HEK293 (cell line): ENCODE data around the gene NCSTN.
A peak's percentile ranks its signal among the peaks of the same experiment; 100 is the strongest.

ENCODE experiments used
- CTCF ChIA-PET: fragments of 350-600 bp; formaldehyde crosslinking; extraction: SDS; loops from one replicate; lab custom pipeline; 2021; ENCODE audit warnings: antibody characterized with exemption; lab: Yijun Ruan, JAX
- POLR2A ChIA-PET: fragments of 300-600 bp; formaldehyde crosslinking; extraction: SDS; loops from one replicate; lab custom pipeline; 2020; ENCODE audit warnings: antibody characterized with exemption, inconsistent platforms; lab: Yijun Ruan, JAX
- H3K27ac ChIP-seq: fragments of 200-500 bp; sonication (Bioruptor generic); 2 replicates; pipeline ENCODE4 v1.5.1; 2014; ENCODE audit warnings: low read depth, low read length, control low read depth, inconsistent platforms; ENCODE audit errors: extremely low read depth
- H3K36me3 ChIP-seq, 2 experiments: fragments of 200-500 bp in 1 of 2; sonication (Bioruptor generic) in 1 of 2; 1 replicate in 1 of 2; 2 replicates in 1 of 2; pipeline ENCODE4 v1.5.1; 2014 to 2017; ENCODE audit warnings: inconsistent platforms in 2 of 2, low read length in 2 of 2; ENCODE audit not compliant: control insufficient read depth in 2 of 2, insufficient read depth in 1 of 2
- H3K4me1 ChIP-seq: fragments of 200-500 bp; sonication (Bioruptor generic); 2 replicates; pipeline ENCODE4 v1.5.1; 2014; ENCODE audit warnings: mild to moderate bottlenecking, low read length, inconsistent platforms; ENCODE audit not compliant: control insufficient read depth, insufficient read depth
- H3K4me3 ChIP-seq: 2 replicates; pipeline ENCODE4 v1.5.1; 2011; ENCODE audit warnings: low read depth, mild to moderate bottlenecking, control low read depth, low read length, moderate library complexity
- H3K9me3 ChIP-seq: fragments of 200-500 bp; sonication (Bioruptor generic); 2 replicates; pipeline ENCODE4 v1.5.1; 2014; ENCODE audit warnings: low read depth, low read length, inconsistent platforms; ENCODE audit not compliant: control insufficient read depth, insufficient read depth
- ELK4 ChIP-seq: IDR thresholded peaks from 2 replicates; pipeline ENCODE4 v1.6.1; 2011; ENCODE audit warnings: mild to moderate bottlenecking, low read depth, low read length, borderline replicate concordance
- KLF1 ChIP-seq: fragments of 450-650 bp; formaldehyde crosslinking; IDR thresholded peaks from 2 replicates; pipeline ENCODE4 v1.5.1; 2016; ENCODE audit warnings: missing biosample characterization, missing genetic modification characterization
- MYNN ChIP-seq: fragments of 450-650 bp; formaldehyde crosslinking; IDR thresholded peaks from 2 replicates; pipeline ENCODE4 v1.5.1; 2016; ENCODE audit warnings: missing biosample characterization, missing genetic modification characterization, borderline replicate concordance
- PRDM6 ChIP-seq: fragments of 450-650 bp; formaldehyde crosslinking; IDR thresholded peaks from 2 replicates; pipeline ENCODE4 v1.5.1; 2017; ENCODE audit warnings: missing biosample characterization, missing genetic modification characterization
- SP2 ChIP-seq: fragments of 450-650 bp; formaldehyde crosslinking; IDR thresholded peaks from 2 replicates; pipeline ENCODE4 v1.5.1; 2016; ENCODE audit warnings: missing biosample characterization, missing genetic modification characterization
- ZNF146 ChIP-seq: fragments of 450-650 bp; formaldehyde crosslinking; IDR thresholded peaks from 2 replicates; pipeline ENCODE4 v1.5.1; 2016; ENCODE audit warnings: missing biosample characterization, missing genetic modification characterization
- ZNF155 ChIP-seq: fragments of 450-650 bp; formaldehyde crosslinking; IDR thresholded peaks from 2 replicates; pipeline ENCODE4 v1.5.1; 2016; ENCODE audit warnings: missing biosample characterization, missing genetic modification characterization
- ZNF169 ChIP-seq: fragments of 450-650 bp; formaldehyde crosslinking; IDR thresholded peaks from 2 replicates; pipeline ENCODE4 v1.5.1; 2016; ENCODE audit warnings: missing biosample characterization, missing genetic modification characterization
- ZNF175 ChIP-seq: fragments of 450-650 bp; formaldehyde crosslinking; IDR thresholded peaks from 2 replicates; pipeline ENCODE4 v1.5.1; 2016; ENCODE audit warnings: missing biosample characterization, missing genetic modification characterization
- ZNF184 ChIP-seq: fragments of 450-650 bp; IDR thresholded peaks from 2 replicates; pipeline ENCODE4 v1.5.1; 2018; ENCODE audit warnings: missing biosample characterization, mild to moderate bottlenecking, missing genetic modification characterization
- ZNF324 ChIP-seq: fragments of 450-650 bp; formaldehyde crosslinking; IDR thresholded peaks from 2 replicates; pipeline ENCODE4 v1.5.1; 2016; ENCODE audit warnings: missing biosample characterization, missing genetic modification characterization
- ZNF391 ChIP-seq: fragments of 450-650 bp; formaldehyde crosslinking; IDR thresholded peaks from 2 replicates; pipeline ENCODE4 v1.5.1; 2016; ENCODE audit warnings: low read depth, missing biosample characterization, missing genetic modification characterization, borderline replicate concordance
- ZNF416 ChIP-seq: fragments of 450-650 bp; formaldehyde crosslinking; IDR thresholded peaks from 2 replicates; pipeline ENCODE4 v1.5.1; 2016; ENCODE audit warnings: missing biosample characterization, missing genetic modification characterization
- ZNF510 ChIP-seq: fragments of 450-650 bp; formaldehyde crosslinking; IDR thresholded peaks from 2 replicates; pipeline ENCODE4 v1.5.1; 2018; ENCODE audit warnings: mild to moderate bottlenecking, missing genetic modification characterization, missing biosample characterization; ENCODE audit not compliant: insufficient replicate concordance
- ZNF514 ChIP-seq: fragments of 450-650 bp; formaldehyde crosslinking; IDR thresholded peaks from 2 replicates; pipeline ENCODE4 v1.5.1; 2016; ENCODE audit warnings: missing biosample characterization, missing genetic modification characterization
- ZNF555 ChIP-seq: fragments of 450-650 bp; formaldehyde crosslinking; conservative IDR thresholded peaks from 2 replicates; pipeline ENCODE4 v1.5.1; 2017; ENCODE audit warnings: missing biosample characterization, mild to moderate bottlenecking, missing genetic modification characterization, inconsistent platforms
- ZNF561 ChIP-seq: fragments of 450-650 bp; IDR thresholded peaks from 2 replicates; pipeline ENCODE4 v1.5.1; 2018; ENCODE audit warnings: missing biosample characterization, missing genetic modification characterization, borderline replicate concordance
- ZNF600 ChIP-seq: fragments of 450-650 bp; formaldehyde crosslinking; IDR thresholded peaks from 2 replicates; pipeline ENCODE4 v1.5.1; 2016; ENCODE audit warnings: missing biosample characterization, missing genetic modification characterization
- ZNF624 ChIP-seq: fragments of 450-650 bp; formaldehyde crosslinking; IDR thresholded peaks from 2 replicates; pipeline ENCODE4 v1.5.1; 2017; ENCODE audit warnings: missing biosample characterization, missing genetic modification characterization
- ZNF660 ChIP-seq: fragments of 450-650 bp; IDR thresholded peaks from 2 replicates; pipeline ENCODE4 v1.5.1; 2018; ENCODE audit warnings: missing biosample characterization, mild to moderate bottlenecking, missing genetic modification characterization
- ZNF747 ChIP-seq: fragments of 450-650 bp; formaldehyde crosslinking; IDR thresholded peaks from 2 replicates; pipeline ENCODE4 v1.5.1; 2016; ENCODE audit warnings: missing biosample characterization, missing genetic modification characterization
- TF ChIP-seq, protein P1 (sequence below): fragments of 450-650 bp; formaldehyde crosslinking; IDR thresholded peaks from 2 replicates; pipeline ENCODE4 v1.5.1; 2017; ENCODE audit warnings: missing biosample characterization, mild to moderate bottlenecking, missing genetic modification characterization, moderate library complexity
- TF ChIP-seq, protein P2 (sequence below): fragments of 450-650 bp; formaldehyde crosslinking; IDR thresholded peaks from 2 replicates; pipeline ENCODE4 v1.5.1; 2016; ENCODE audit warnings: missing biosample characterization, missing genetic modification characterization

NCSTN gene

GRCh38 chr1:160369087-160369486, 25.9 kb downstream of the NCSTN start:
- ChIA-PET CTCF (interaction anchor here (1.2 kb wide), 1 partner anchor 12 kb away, joined by 3 read pairs; no protein-coding TSS in a partner anchor), POLR2A (no interaction called here)
- Histone ChIP-seq H3K4me3 (no peak overlapping the region), H3K27ac (no peak overlapping the region), H3K36me3 (no peaks in the 10 kb centered on the region), H3K9me3 (no peaks in the 10 kb centered on the region), H3K4me1 (no peaks in the 10 kb centered on the region)
- TF ChIP-seq ELK4, result no peak
- no peak for TF ChIP-seq ZNF624 (tag by site-specific recombination)
- TF ChIP-seq ZNF146 (tag by site-specific recombination), result peak; percentile 61; the same call in 1 of the 2 replicates

DNA sequence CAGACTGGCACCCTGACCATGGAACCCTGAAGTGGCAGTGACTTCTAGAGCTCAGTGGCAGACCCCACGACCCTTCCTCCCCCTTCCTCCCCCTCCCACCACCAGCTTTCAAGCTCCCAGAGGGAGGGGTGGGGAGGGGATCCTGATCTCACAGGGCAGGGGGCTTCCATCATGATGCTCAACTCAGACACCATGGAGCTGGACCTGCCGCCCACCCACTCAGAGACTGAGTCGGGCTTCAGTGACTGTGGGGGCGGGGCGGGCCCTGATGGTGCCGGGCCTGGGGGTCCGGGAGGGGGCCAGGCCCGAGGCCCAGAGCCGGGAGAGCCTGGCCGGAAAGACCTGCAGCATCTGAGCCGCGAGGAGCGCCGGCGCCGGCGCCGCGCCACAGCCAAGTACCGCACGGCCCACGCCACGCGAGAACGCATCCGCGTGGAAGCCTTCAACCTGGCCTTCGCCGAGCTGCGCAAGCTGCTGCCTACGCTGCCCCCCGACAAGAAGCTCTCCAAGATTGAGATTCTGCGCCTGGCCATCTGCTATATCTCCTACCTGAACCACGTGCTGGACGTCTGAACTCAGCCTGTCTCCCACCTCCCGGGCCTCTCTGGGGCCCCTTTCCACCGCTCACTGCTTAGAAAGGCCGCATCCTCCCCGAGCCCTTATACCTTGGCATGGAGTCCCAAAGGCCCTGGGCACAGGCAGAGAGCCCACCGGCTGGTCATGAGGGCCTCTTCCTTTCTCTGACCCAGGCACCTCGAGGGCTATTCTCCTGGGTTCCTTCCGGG, 27.6 kb downstream of the NCSTN start:
- H3K4me3 ChIP-seq, result no peak overlapping the region
- no peaks in the 10 kb centered on the region for H3K4me1 ChIP-seq
- TF ChIP-seq, protein P1, sequence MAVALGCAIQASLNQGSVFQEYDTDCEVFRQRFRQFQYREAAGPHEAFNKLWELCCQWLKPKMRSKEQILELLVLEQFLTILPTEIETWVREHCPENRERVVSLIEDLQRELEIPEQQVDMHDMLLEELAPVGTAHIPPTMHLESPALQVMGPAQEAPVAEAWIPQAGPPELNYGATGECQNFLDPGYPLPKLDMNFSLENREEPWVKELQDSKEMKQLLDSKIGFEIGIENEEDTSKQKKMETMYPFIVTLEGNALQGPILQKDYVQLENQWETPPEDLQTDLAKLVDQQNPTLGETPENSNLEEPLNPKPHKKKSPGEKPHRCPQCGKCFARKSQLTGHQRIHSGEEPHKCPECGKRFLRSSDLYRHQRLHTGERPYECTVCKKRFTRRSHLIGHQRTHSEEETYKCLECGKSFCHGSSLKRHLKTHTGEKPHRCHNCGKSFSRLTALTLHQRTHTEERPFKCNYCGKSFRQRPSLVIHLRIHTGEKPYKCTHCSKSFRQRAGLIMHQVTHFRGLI, result no peak
- TF ChIP-seq ZNF169 (tag by site-specific recombination) (no peak), ZNF391 (tag by site-specific recombination) (no peak), ZNF324 (tag by site-specific recombination) (no peak), ZNF660 (tag by site-specific recombination) (no peak), ZNF175 (tag by site-specific recombination) (no peak), ZNF747 (tag by site-specific recombination) (no peak), MYNN (no peak), ZNF146 (tag by site-specific recombination) (no peak), ZNF184 (tag by site-specific recombination) (no peak), ZNF600 (tag by site-specific recombination) (no peak), ZNF155 (tag by site-specific recombination) (no peak), SP2 (no peak), KLF1 (tag by site-specific recombination) (no peak), ZNF514 (no peak), ZNF624 (tag by site-specific recombination) (no peak)
- TF ChIP-seq, protein P2, sequence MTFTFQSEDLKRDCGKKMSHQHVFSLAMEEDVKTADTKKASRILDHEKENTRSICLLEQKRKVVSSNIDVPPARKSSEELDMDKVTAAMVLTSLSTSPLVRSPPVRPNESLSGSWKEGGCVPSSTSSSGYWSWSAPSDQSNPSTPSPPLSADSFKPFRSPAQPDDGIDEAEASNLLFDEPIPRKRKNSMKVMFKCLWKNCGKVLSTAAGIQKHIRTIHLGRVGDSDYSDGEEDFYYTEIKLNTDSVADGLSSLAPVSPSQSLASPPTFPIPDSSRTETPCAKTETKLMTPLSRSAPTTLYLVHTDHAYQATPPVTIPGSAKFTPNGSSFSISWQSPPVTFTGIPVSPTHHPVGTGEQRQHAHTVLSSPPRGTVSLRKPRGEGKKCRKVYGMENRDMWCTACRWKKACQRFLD (tag by site-specific recombination), result no peak
- TF ChIP-seq, all 188 proteins: peak for 0
- no peaks in the 10 kb centered on the region for H3K36me3 ChIP-seq
- CTCF ChIA-PET, result interaction anchor here (0.5 to 1.6 kb wide), 7 partner anchors 18 to 328 kb away, joined by 3 to 7 read pairs (median 3); no protein-coding TSS in a partner anchor
- no peak overlapping the region for H3K27ac ChIP-seq
- no peaks in the 10 kb centered on the region for H3K9me3 ChIP-seq
- POLR2A ChIA-PET, result no interaction called here

DNA sequence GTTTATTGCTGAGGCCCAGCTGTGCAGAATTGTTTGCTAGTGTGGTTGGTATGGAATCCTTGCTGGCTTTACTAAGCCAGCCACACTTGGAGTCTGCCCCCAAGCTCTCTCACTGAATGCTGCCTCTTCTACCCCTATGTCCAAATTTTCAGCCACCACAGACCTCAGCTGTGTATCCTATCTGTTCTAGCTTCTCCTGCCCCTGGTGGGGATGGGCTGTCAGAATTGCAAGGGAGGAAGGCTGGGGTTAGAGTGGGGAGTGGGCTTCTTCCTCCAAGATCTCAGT, 28.1 kb downstream of the NCSTN start:
- H3K9me3 ChIP-seq, result no peaks in the 10 kb centered on the region
- no peak overlapping the region for H3K4me3 ChIP-seq
- no peak overlapping the region for H3K27ac ChIP-seq
- no peaks in the 10 kb centered on the region for H3K4me1 ChIP-seq
- CTCF ChIA-PET, result interaction anchor here (0.5 to 1.6 kb wide), 6 partner anchors 19 to 328 kb away, joined by 3 to 7 read pairs (median 3); no protein-coding TSS in a partner anchor
- TF ChIP-seq ZNF416 (no peak), PRDM6 (tag by site-specific recombination) (no peak), ZNF561 (tag by site-specific recombination) (no peak), ZNF510 (no peak), ZNF555 (tag by site-specific recombination) (no peak)
- no peaks in the 10 kb centered on the region for H3K36me3 ChIP-seq
- POLR2A ChIA-PET, result no interaction called here
